Testis (tissue), 3 donors: ENCODE results near the gene SPARC. TPM values are rescaled to one million over a fixed set of nuclear protein-coding genes. Genes with fewer than 3 reads are reported as not detected.

ENCODE experiments used
- DNase-seq: peaks from one replicate; pipeline ENCODE4 v3.0.0-alpha.2; 2019
- H3K27ac ChIP-seq, 2 donors: fragments of 200-600 bp; sonication (generic); one replicate each; pipeline ENCODE4 v1.5.1; 2019
- H3K27me3 ChIP-seq: fragments of 200-600 bp; sonication (generic); one replicate; pipeline ENCODE4 v1.5.1; 2019
- H3K36me3 ChIP-seq: fragments of 200-600 bp; sonication (generic); one replicate; pipeline ENCODE4 v1.5.1; 2017; ENCODE audit warnings: low read depth; ENCODE audit errors: missing control alignments
- H3K4me1 ChIP-seq: fragments of 200-600 bp; sonication (generic); one replicate; pipeline ENCODE4 v1.5.1; 2019
- H3K4me3 ChIP-seq, 2 donors: fragments of 200-600 bp; sonication (generic); one replicate each; pipeline ENCODE4 v1.5.1; 2017 to 2019
- H3K9me3 ChIP-seq: fragments of 200-600 bp; sonication (generic); one replicate; pipeline ENCODE4 v1.5.1; 2017
- POLR2A ChIP-seq: fragments of 450-650 bp; IDR thresholded peaks from one replicate; pipeline ENCODE4 v1.6.1; 2017; ENCODE audit warnings: antibody characterized with exemption, mild to moderate bottlenecking, moderate library complexity
- WGBS, 2 donors: methylation state at CpG; one replicate each; pipeline ENCODE4 v1.1.5; 2018; 5-methylcytosine and 5-hydroxymethylcytosine counted together
- intact Hi-C: fragments of 100-400 bp; cut with DNase I; formaldehyde crosslinking; loops from one replicate; pipeline ENCODE4 v1.15.1; 2023; ENCODE audit warnings: low total_unique reads
- polyA plus RNA-seq: library from polyadenylated mRNA; stranded (reverse); fragments of 350-450 nt; fragmentation: Illumina TruSeq; extraction: RNeasy Lipid Tissue Mini Kit (QIAGEN cat#74804); gene quantifications from one replicate; pipeline ENCODE4 v1.2.3, GENCODE V29; 2014; ENCODE audit warnings: low read depth, low replicate concordance; ENCODE audit not compliant: insufficient read depth
- total RNA-seq, 2 donors: library from RNA; depleted of rRNA; stranded (reverse); fragments of >200 nt; gene quantifications; one replicate each; pipeline ENCODE4 v1.2.3, GENCODE V29; 2016
- TF ChIP-seq, protein P1 (sequence below), 3 experiments: fragments of 450-650 bp in 2 of 3; fragments of 200-600 bp in 1 of 3; sonication (generic) in 1 of 3; IDR thresholded peaks; one replicate each; pipeline ENCODE4 v1.5.1; 2016 to 2019; ENCODE audit warnings: antibody characterized with exemption in 3 of 3, mild to moderate bottlenecking in 2 of 3, moderate library complexity in 1 of 3

Gene SPARC
- total and polyA plus RNA-seq, 3 donors from 2014 or later = 1,884 to 3,080 (median 2,585) TPM

DNA sequence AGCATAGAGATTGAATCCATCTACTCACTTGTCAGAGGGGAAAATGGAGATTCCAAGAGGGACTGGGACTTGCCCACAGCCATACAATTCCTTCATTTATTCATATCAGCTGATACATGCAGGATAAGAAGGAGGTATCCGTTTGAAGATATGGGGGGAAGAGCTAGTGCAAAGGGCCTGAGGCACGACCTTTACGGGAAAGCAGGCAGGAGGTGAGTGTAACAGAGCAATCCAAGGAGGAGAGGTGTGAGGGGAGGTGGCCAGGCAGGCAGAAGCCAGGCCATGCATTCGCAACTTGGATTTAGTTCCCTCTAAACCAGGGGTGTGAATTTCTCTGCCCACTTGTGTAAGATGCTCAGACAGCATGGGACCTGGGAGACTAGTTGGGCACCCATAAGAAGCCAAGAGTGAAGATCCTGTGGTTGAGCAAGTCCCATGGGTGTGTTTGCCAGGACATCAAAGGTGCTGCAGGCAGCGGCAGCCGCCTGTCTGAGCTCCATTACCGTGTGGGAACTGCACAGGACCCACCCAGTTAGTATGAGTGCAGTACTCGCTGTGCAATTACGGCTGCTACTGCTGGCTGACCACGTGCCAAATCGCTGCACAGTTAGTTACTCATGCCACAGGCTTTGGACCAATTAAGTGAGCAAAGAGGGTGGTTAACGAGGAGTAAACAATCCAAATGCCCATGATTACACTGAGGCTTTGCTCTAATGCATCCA, 64.2 kb downstream of the SPARC start:
- Histone ChIP-seq H3K4me3 (no peak overlapping the region), H3K27ac (no peak overlapping the region), H3K27me3 (no peaks in the 10 kb centered on the region), H3K36me3 (no peaks in the 10 kb centered on the region), H3K4me1 (no peaks in the 10 kb centered on the region), H3K9me3 (no peaks in the 10 kb centered on the region)
- no peak for TF ChIP-seq POLR2A
- TF ChIP-seq, protein P1, sequence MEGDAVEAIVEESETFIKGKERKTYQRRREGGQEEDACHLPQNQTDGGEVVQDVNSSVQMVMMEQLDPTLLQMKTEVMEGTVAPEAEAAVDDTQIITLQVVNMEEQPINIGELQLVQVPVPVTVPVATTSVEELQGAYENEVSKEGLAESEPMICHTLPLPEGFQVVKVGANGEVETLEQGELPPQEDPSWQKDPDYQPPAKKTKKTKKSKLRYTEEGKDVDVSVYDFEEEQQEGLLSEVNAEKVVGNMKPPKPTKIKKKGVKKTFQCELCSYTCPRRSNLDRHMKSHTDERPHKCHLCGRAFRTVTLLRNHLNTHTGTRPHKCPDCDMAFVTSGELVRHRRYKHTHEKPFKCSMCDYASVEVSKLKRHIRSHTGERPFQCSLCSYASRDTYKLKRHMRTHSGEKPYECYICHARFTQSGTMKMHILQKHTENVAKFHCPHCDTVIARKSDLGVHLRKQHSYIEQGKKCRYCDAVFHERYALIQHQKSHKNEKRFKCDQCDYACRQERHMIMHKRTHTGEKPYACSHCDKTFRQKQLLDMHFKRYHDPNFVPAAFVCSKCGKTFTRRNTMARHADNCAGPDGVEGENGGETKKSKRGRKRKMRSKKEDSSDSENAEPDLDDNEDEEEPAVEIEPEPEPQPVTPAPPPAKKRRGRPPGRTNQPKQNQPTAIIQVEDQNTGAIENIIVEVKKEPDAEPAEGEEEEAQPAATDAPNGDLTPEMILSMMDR (IDR thresholded peaks at IDR 0.05) = no peak
- no peak for DNase-seq
- 70 to 85% methylated on average over 12 of the region's 12 CpGs for WGBS, 2 donors
- intact Hi-C loops = no loop called here

DNA sequence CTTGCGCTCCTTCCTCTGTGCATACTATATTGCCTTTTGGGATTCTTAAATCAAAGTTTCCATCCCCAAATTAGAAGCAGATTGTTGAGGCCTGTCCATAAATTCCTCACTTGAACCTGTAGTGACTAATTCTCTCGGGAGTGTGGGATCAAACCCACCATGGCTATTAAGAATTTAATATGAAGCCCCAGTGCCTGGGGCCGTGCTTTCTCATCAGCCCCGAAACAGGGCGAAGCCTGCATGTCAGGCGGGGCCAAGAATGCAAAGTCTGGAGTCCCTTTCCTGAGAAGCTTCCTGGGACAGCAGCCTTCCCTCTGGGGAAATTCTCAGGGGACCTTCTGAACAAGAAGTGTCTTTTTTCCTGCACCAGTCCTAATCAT, 66.3 kb downstream of the SPARC start:
- no peaks in the 10 kb centered on the region for H3K36me3 ChIP-seq
- H3K27me3 ChIP-seq = no peaks in the 10 kb centered on the region
- no peak for DNase-seq
- intact Hi-C loops = no loop called here
- no peak overlapping the region for H3K27ac ChIP-seq
- H3K9me3 ChIP-seq = no peaks in the 10 kb centered on the region
- no peak for TF ChIP-seq POLR2A
- TF ChIP-seq, protein P1 (IDR thresholded peaks at IDR 0.05) = no peak
- no peaks in the 10 kb centered on the region for H3K4me1 ChIP-seq
- WGBS, 2 donors = 87 to 94% methylated on average over 6 of the region's 6 CpGs
- H3K4me3 ChIP-seq = no peak overlapping the region

DNA sequence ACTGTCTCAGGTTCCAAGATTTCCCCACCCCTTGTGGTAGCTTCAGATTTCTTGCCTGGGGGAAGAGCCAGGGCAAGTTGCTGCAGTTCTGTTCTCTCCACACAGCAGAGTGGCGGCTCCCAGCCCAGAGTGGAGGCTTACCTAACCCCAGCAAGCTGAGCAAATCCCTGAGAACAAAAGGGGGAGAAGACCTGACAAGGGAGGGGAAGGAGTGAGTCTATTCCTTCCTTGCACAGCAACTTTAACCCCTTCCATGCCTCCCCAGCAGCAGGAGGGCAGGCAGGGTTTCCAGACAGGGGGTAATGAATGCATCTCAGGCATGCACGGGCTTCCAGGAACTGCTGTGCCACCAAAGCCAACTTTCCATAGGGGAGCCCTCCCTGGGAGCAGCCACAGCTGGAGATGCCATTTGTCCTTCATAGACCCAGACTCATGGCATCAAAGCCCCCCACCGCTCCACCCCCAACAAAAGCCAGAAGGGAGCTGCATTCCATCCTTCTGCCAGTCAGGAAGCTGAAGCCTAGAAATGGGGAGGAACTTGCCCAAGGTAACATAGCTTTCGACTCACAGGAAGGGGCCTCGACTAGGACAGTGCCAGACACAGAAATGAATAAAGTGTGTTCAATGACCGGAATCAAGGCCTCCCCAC, 66.8 kb downstream of the SPARC start:
- H3K27ac ChIP-seq = no peak overlapping the region
- no peaks in the 10 kb centered on the region for H3K9me3 ChIP-seq
- H3K27me3 ChIP-seq = no peaks in the 10 kb centered on the region
- H3K36me3 ChIP-seq = no peaks in the 10 kb centered on the region
- WGBS, 2 donors = 68 to 81% methylated on average over 4 to 6 of the region's 6 CpGs
- DNase-seq = no peak
- TF ChIP-seq POLR2A = no peak
- TF ChIP-seq, protein P1 (IDR thresholded peaks at IDR 0.05) = no peak
- intact Hi-C loops = no loop called here
- no peak overlapping the region for H3K4me3 ChIP-seq
- H3K4me1 ChIP-seq = no peaks in the 10 kb centered on the region

DNA sequence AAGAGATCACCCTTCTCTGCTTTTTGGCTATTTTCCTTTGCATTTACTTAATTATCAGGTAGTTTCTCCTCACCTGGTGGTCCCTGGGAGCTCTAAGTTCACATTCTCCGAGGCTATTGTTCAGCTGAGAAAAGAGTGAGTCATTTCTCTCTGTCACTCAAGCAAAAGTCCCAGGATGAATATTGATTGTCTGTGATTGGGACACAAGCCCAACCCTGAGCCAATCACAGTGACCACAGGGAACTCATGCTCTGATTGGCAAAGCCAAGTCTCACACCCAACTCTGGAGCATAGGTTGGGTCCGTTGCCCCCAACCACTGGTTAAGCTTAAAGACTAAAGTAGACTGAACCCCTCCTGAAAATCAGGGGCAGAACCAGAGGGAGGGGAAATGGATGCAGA, 67.8 kb downstream of the SPARC start:
- DNase-seq = no peak
- H3K36me3 ChIP-seq = no peaks in the 10 kb centered on the region
- no peaks in the 10 kb centered on the region for H3K4me1 ChIP-seq
- H3K4me3 ChIP-seq = no peak overlapping the region
- H3K27ac ChIP-seq = no peak overlapping the region
- TF ChIP-seq, protein P1 (IDR thresholded peaks at IDR 0.05) = no peak
- WGBS, 2 donors = 67 to 73% methylated on average over 2 of the region's 2 CpGs
- H3K27me3 ChIP-seq = no peaks in the 10 kb centered on the region
- no peaks in the 10 kb centered on the region for H3K9me3 ChIP-seq
- intact Hi-C loops = no loop called here
